Panc1 (cell line): ENCODE measurements around the gene WWOX. TPM values are rescaled to one million over a fixed set of nuclear protein-coding genes. Genes with fewer than 3 reads are reported as not detected.

Experiments used
- ATAC-seq: fragments of 200-7000 bp; cut with Tn5 transposase; 2 replicates; pipeline ENCODE4 v1.9.1; 2020; ENCODE audit warnings: mild to moderate bottlenecking, moderate library complexity
- BruUV-seq: library from RNA; stranded (reverse); fragments of 400-500 nt; replicated peaks from 2 replicates; lab custom pipeline; 2021; lab: Mats Ljungman, UMichigan
- CTCF ChIA-PET: fragments of 300-600 bp; sonication (Branson Sonifier 250); formaldehyde crosslinking; loops from one replicate; lab custom pipeline; 2022; ENCODE audit warnings: antibody characterized with exemption; lab: Charles Lee
- POLR2A ChIA-PET: fragments of 300-600 bp; sonication (Branson Sonifier 250); formaldehyde crosslinking; loops from one replicate; lab custom pipeline; 2022; ENCODE audit warnings: antibody characterized with exemption; lab: Charles Lee
- DNase-seq: peaks from one replicate; pipeline ENCODE4 v3.0.0-alpha.2; 2010; ENCODE audit warnings: low read depth, low spot score
- H3K27ac ChIP-seq: 2 replicates; pipeline ENCODE4 v1.5.1; 2011; ENCODE audit warnings: mild to moderate bottlenecking, low read length, inconsistent platforms
- H3K27me3 ChIP-seq: fragments of 200-500 bp; sonication (Bioruptor generic); 2 replicates; pipeline ENCODE4 v1.6.0; 2014; ENCODE audit warnings: low read length, inconsistent platforms; ENCODE audit not compliant: control insufficient read depth, insufficient read depth
- H3K36me3 ChIP-seq: fragments of 200-500 bp; sonication (Bioruptor generic); 2 replicates; pipeline ENCODE4 v1.5.1; 2014; ENCODE audit warnings: inconsistent platforms, mild to moderate bottlenecking, low read length, moderate library complexity; ENCODE audit not compliant: control insufficient read depth, insufficient read depth
- H3K4me1 ChIP-seq: 2 replicates; pipeline ENCODE4 v1.5.1; 2011; ENCODE audit warnings: inconsistent platforms, mild to moderate bottlenecking, low read length, moderate library complexity; ENCODE audit not compliant: control insufficient read depth, insufficient read depth
- H3K4me3 ChIP-seq, 2 experiments: 2 replicates each; pipeline ENCODE4 v1.5.1; 2011 to 2012; ENCODE audit warnings: low read depth in 2 of 2, low read length in 2 of 2, mild to moderate bottlenecking in 2 of 2, inconsistent platforms in 1 of 2, moderate library complexity in 1 of 2
- H3K9me3 ChIP-seq: fragments of 200-500 bp; sonication (Bioruptor generic); 2 replicates; pipeline ENCODE4 v1.5.1; 2014; ENCODE audit warnings: low read depth, mild to moderate bottlenecking, inconsistent platforms, low read length, moderate library complexity; ENCODE audit not compliant: control insufficient read depth, insufficient read depth
- POLR2AphosphoS5 ChIP-seq: IDR thresholded peaks from 2 replicates; pipeline ENCODE4 v1.6.1; 2012; ENCODE audit warnings: mild to moderate bottlenecking, low read depth, low read length, moderate library complexity
- SIN3A ChIP-seq: IDR thresholded peaks from 2 replicates; pipeline ENCODE4 v1.6.1; 2012; ENCODE audit warnings: low read depth, mild to moderate bottlenecking, low read length, moderate library complexity, borderline replicate concordance; ENCODE audit not compliant: insufficient read depth
- TCF7L2 ChIP-seq: IDR thresholded peaks from 2 replicates; pipeline ENCODE4 v1.6.1; 2011; ENCODE audit warnings: mild to moderate bottlenecking, low read depth, low read length, inconsistent platforms
- in situ Hi-C: cut with HindIII; loops from 2 replicates; pipeline ENCODE4 v1.10.0; 2016; ENCODE audit warnings: low sequenced_read_pairs, low pct_unique_long_range_greater_than_20kb
- intact Hi-C: fragments of 100-400 bp; cut with micrococcal nuclease; formaldehyde crosslinking; loops from one replicate; pipeline ENCODE4 v1.10.0; 2022; ENCODE audit not compliant: unreplicated experiment
- total RNA-seq: library from RNA; stranded (reverse); gene quantifications from one replicate; pipeline ENCODE4 v1.2.1, GENCODE V29; 2021; ENCODE audit not compliant: unreplicated experiment
- TF ChIP-seq, protein P1 (sequence below), 2 experiments: IDR thresholded peaks; 2 replicates each; pipeline ENCODE4 v1.6.1; 2011 to 2012; ENCODE audit warnings: low read depth in 2 of 2, control low read depth in 1 of 2, low read length in 1 of 2, mild to moderate bottlenecking in 1 of 2, moderate library complexity in 1 of 2; ENCODE audit not compliant: insufficient read depth in 1 of 2
- TF ChIP-seq, protein P2 (sequence below): fragments of 450-650 bp; IDR thresholded peaks from 2 replicates; pipeline ENCODE4 v1.5.1; 2017; ENCODE audit warnings: mild to moderate bottlenecking

The WWOX gene
- total RNA-seq, 1 experiment from 2014 or later: 12.5 TPM

DNA sequence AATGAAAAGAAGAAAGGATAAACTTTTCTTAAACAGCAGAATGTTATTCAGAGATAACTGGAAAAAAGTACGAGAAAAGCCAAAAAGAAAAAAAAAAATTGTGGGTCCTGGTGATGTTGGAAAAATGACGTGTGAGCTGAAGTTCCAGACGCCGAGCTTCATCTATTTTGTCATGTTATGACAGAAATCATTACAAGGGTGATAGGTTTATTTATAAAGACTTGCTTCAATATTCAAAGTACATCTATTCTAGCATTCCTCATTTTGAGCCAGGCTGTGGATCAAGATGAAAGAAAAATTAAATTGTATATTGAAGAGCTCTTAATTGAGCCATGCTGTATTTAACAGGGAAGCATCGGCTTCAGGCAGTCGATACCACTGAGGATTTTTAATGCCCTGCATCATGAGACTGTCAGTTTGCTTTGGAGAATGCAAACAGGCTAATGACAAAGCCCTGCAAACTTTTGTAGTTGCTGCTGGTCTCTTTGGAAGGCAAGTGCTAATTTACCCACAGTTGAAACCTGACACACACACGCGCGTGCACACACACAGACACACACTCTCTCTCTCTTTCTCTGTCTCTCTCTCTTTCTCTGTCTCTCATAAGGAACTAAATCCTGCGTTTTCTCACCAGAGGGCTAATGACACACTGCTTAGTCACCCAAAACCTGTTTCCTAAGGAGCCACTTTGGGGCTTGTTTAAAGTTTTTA is 110.7 kb downstream of the WWOX start:
- ChIA-PET POLR2A (interaction anchor here (0.5 kb wide), 1 partner anchor 1848 kb away, joined by 4 read pairs; no protein-coding TSS in a partner anchor), CTCF (no interaction called here)
- in situ Hi-C loops (no loop called here), intact Hi-C loops (no loop called here)
- H3K27ac ChIP-seq: no peak overlapping the region
- no peaks in the 10 kb centered on the region for H3K27me3 ChIP-seq
- BruUV-seq: no TSS peak
- no peak overlapping the region for H3K4me3 ChIP-seq
- H3K9me3 ChIP-seq: no peaks in the 10 kb centered on the region
- H3K36me3 ChIP-seq: no peaks in the 10 kb centered on the region
- no peak for ATAC-seq
- DNase-seq: no peak
- TF ChIP-seq POLR2AphosphoS5 (no peak), TCF7L2 (no peak), SIN3A (no peak)
- TF ChIP-seq, protein P1, sequence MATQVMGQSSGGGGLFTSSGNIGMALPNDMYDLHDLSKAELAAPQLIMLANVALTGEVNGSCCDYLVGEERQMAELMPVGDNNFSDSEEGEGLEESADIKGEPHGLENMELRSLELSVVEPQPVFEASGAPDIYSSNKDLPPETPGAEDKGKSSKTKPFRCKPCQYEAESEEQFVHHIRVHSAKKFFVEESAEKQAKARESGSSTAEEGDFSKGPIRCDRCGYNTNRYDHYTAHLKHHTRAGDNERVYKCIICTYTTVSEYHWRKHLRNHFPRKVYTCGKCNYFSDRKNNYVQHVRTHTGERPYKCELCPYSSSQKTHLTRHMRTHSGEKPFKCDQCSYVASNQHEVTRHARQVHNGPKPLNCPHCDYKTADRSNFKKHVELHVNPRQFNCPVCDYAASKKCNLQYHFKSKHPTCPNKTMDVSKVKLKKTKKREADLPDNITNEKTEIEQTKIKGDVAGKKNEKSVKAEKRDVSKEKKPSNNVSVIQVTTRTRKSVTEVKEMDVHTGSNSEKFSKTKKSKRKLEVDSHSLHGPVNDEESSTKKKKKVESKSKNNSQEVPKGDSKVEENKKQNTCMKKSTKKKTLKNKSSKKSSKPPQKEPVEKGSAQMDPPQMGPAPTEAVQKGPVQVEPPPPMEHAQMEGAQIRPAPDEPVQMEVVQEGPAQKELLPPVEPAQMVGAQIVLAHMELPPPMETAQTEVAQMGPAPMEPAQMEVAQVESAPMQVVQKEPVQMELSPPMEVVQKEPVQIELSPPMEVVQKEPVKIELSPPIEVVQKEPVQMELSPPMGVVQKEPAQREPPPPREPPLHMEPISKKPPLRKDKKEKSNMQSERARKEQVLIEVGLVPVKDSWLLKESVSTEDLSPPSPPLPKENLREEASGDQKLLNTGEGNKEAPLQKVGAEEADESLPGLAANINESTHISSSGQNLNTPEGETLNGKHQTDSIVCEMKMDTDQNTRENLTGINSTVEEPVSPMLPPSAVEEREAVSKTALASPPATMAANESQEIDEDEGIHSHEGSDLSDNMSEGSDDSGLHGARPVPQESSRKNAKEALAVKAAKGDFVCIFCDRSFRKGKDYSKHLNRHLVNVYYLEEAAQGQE (IDR thresholded peaks at IDR 0.05; ENCODE audit: insufficient read depth in 1 of 2, low read depth in 2 of 2, low read length in 1 of 2): no peak
- TF ChIP-seq, protein P2, sequence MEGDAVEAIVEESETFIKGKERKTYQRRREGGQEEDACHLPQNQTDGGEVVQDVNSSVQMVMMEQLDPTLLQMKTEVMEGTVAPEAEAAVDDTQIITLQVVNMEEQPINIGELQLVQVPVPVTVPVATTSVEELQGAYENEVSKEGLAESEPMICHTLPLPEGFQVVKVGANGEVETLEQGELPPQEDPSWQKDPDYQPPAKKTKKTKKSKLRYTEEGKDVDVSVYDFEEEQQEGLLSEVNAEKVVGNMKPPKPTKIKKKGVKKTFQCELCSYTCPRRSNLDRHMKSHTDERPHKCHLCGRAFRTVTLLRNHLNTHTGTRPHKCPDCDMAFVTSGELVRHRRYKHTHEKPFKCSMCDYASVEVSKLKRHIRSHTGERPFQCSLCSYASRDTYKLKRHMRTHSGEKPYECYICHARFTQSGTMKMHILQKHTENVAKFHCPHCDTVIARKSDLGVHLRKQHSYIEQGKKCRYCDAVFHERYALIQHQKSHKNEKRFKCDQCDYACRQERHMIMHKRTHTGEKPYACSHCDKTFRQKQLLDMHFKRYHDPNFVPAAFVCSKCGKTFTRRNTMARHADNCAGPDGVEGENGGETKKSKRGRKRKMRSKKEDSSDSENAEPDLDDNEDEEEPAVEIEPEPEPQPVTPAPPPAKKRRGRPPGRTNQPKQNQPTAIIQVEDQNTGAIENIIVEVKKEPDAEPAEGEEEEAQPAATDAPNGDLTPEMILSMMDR: no peak
- no peaks in the 10 kb centered on the region; the same call in 1 of the 2 replicates for H3K4me1 ChIP-seq

GRCh38 chr16:78211020-78211599 is 111.7 kb downstream of the WWOX start:
- Histone ChIP-seq H3K9me3 (no peaks in the 10 kb centered on the region), H3K4me3 (no peak overlapping the region), H3K27ac (no peak overlapping the region), H3K36me3 (no peaks in the 10 kb centered on the region), H3K4me1 (no peaks in the 10 kb centered on the region; the same call in 1 of the 2 replicates), H3K27me3 (no peaks in the 10 kb centered on the region)
- no peak for DNase-seq
- BruUV-seq: no TSS peak
- intact Hi-C loops (no loop called here), in situ Hi-C loops (no loop called here)
- ATAC-seq: no peak
- POLR2A ChIA-PET: no interaction called here
- CTCF ChIA-PET: no interaction called here
- no peak for TF ChIP-seq POLR2AphosphoS5

- in situ Hi-C loops (no loop called here), intact Hi-C loops (no loop called here)
- Histone ChIP-seq H3K4me1 (no peaks in the 10 kb centered on the region; the same call in 1 of the 2 replicates), H3K9me3 (no peaks in the 10 kb centered on the region), H3K27ac (no peak overlapping the region), H3K36me3 (no peaks in the 10 kb centered on the region), H3K27me3 (no peaks in the 10 kb centered on the region), H3K4me3 (no peak overlapping the region)
- no peak for DNase-seq
- ChIA-PET CTCF (no interaction called here), POLR2A (no interaction called here)
- BruUV-seq: no TSS peak
- no peak for ATAC-seq
- no peak for TF ChIP-seq POLR2AphosphoS5
- TF ChIP-seq, protein P2: no peak
- no peak for TF ChIP-seq SIN3A
- TF ChIP-seq, protein P1 (IDR thresholded peaks at IDR 0.05; ENCODE audit: insufficient read depth in 1 of 2, low read depth in 2 of 2, low read length in 1 of 2): no peak
- TF ChIP-seq TCF7L2: no peak
Observed at GRCh38 chr16:78211946-78212345, 112.5 kb downstream of the WWOX start.
